RCC 7860 (cell line): Measurements from ENCODE around the gene PTPN7.

Experiments
- DNase-seq: peaks from one replicate; pipeline ENCODE4 v3.0.0-alpha.2; 2015; ENCODE audit warnings: low spot score
- FAIRE-seq: peaks from 2 replicates; lab custom pipeline; 2012; peaks lifted over from hg19 to GRCh38; lab: Jason Lieb, UNC

The PTPN7 gene

GRCh38 chr1:202133496-202133895 is 26.9 kb downstream of the PTPN7 start:
- FAIRE-seq (no peak), DNase-seq (no peak)

- no peak for FAIRE-seq
- DNase-seq, result no peak
Observed at GRCh38 chr1:202133001-202133400, 27.4 kb downstream of the PTPN7 start.

GRCh38 chr1:202131956-202132821 is 28.2 kb downstream of the PTPN7 start:
- DNase-seq (no peak), FAIRE-seq (no peak)

- DNase-seq, result no peak
- FAIRE-seq, result no peak
Observed at GRCh38 chr1:202130816-202131522, 29.4 kb downstream of the PTPN7 start.

GRCh38 chr1:202130297-202130721 is 30.1 kb downstream of the PTPN7 start:
- DNase-seq (no peak), FAIRE-seq (no peak)

GRCh38 chr1:202129453-202130296 is 30.7 kb downstream of the PTPN7 start:
- no peak for FAIRE-seq
- DNase-seq, result no peak

- DNase-seq, result no peak
- no peak for FAIRE-seq
Observed at GRCh38 chr1:202127836-202128622, 32.4 kb downstream of the PTPN7 start.

GRCh38 chr1:202127061-202127460 is 33.3 kb downstream of the PTPN7 start:
- no peak for DNase-seq
- no peak for FAIRE-seq

GRCh38 chr1:202126426-202126825 is 34.0 kb downstream of the PTPN7 start:
- FAIRE-seq (no peak), DNase-seq (no peak)

GRCh38 chr1:202125611-202126010 is 34.8 kb downstream of the PTPN7 start:
- DNase-seq, result no peak
- FAIRE-seq, result no peak

- no peak for FAIRE-seq
Observed at GRCh38 chr1:202124142-202124541, 36.3 kb downstream of the PTPN7 start.

GRCh38 chr1:202123336-202123813 is 37.0 kb downstream of the PTPN7 start:
- FAIRE-seq (no peak), DNase-seq (no peak)

More at GRCh38 chr1:202124142-202124541, 36.3 kb downstream of the PTPN7 start:
- DNase-seq, result no peak

- peak; percentile 38 for DNase-seq
- no peak for FAIRE-seq
Observed at GRCh38 chr1:202122639-202123335, 37.6 kb downstream of the PTPN7 start, which contains the start of gene GPR37L1. GPR37L1 (plus strand) TSS chr1:202122917; CDS start chr1:202122964, 47 bp downstream.

- DNase-seq (no peak), FAIRE-seq (no peak)
Observed at GRCh38 chr1:202121006-202121405, 39.4 kb downstream of the PTPN7 start.

GRCh38 chr1:202117898-202118371 is 42.5 kb downstream of the PTPN7 start:
- DNase-seq, result no peak
- no peak for FAIRE-seq

GRCh38 chr1:202116287-202116686 is 44.1 kb downstream of the PTPN7 start:
- no peak for FAIRE-seq
- no peak for DNase-seq

GRCh38 chr1:202113690-202114300 is 46.6 kb downstream of the PTPN7 start:
- DNase-seq (no peak), FAIRE-seq (no peak)

GRCh38 chr1:202112859-202113689 is 47.3 kb downstream of the PTPN7 start:
- FAIRE-seq, result peak; percentile 59
- DNase-seq, result peak; percentile 82
